HepG2 (cell line): Measurements from ENCODE around the gene IDUA. TPM values are rescaled to one million over a fixed set of nuclear protein-coding genes. Genes with fewer than 3 reads are reported as not detected.

Source experiments
- ARHGAP35 ChIP-seq: sonication (generic); formaldehyde crosslinking; IDR thresholded peaks from 2 replicates; pipeline ENCODE4 v1.9.0; 2022; ENCODE audit warnings: mild to moderate bottlenecking, inconsistent platforms, moderate library complexity, missing genetic modification reagents, borderline replicate concordance
- EEA1 ChIP-seq: sonication (generic); formaldehyde crosslinking; IDR thresholded peaks from 2 replicates; pipeline ENCODE4 v1.5.1; 2020; ENCODE audit warnings: mild to moderate bottlenecking, missing genetic modification reagents, borderline replicate concordance
- GATAD2A ChIP-seq: IDR thresholded peaks from 2 replicates; pipeline ENCODE4 v1.6.1; 2016
- HHEX ChIP-seq: IDR thresholded peaks from 2 replicates; pipeline ENCODE4 v1.6.1; 2016; ENCODE audit warnings: control low read depth
- HNRNPL ChIP-seq: fragments of 200-400 bp; formaldehyde crosslinking; IDR thresholded peaks from 2 replicates; pipeline ENCODE4 v1.6.1; 2017; ENCODE audit warnings: mild to moderate bottlenecking, low read depth, low read length
- MTF1 ChIP-seq: sonication (generic); formaldehyde crosslinking; IDR thresholded peaks from 2 replicates; pipeline ENCODE4 v1.5.0; 2020; ENCODE audit warnings: missing genetic modification reagents
- NPAS2 ChIP-seq: sonication (generic); formaldehyde crosslinking; IDR thresholded peaks from 2 replicates; pipeline ENCODE4 v1.8.0; 2022; ENCODE audit warnings: mild to moderate bottlenecking, missing genetic modification reagents, borderline replicate concordance
- RCOR2 ChIP-seq: IDR thresholded peaks from 2 replicates; pipeline ENCODE4 v1.6.1; 2016; ENCODE audit warnings: missing biosample characterization, missing genetic modification reagents
- SAP130 ChIP-seq: IDR thresholded peaks from 2 replicates; pipeline ENCODE4 v1.6.1; 2016; ENCODE audit warnings: low read depth
- STAG1 ChIP-seq: sonication (generic); formaldehyde crosslinking; IDR thresholded peaks from 2 replicates; pipeline ENCODE4 v1.4.0; 2020; ENCODE audit warnings: missing genetic modification reagents
- YY1 ChIP-seq: IDR thresholded peaks from 2 replicates; pipeline ENCODE4 v1.6.1; 2011; ENCODE audit warnings: low read length, low read depth, moderate library complexity, mild to moderate bottlenecking; ENCODE audit not compliant: insufficient read depth, insufficient replicate concordance
- polyA plus RNA-seq, 8 experiments: library from polyadenylated mRNA; depleted of rRNA in 3 of 8; stranded (reverse) in 7 of 8; unstranded in 1 of 8; fragments of >200 nt; fragmentation: Illumina TruSeq in 4 of 8; extraction: Trizol in 4 of 8; gene quantifications; 2 replicates each; pipeline versions ENCODE4 v1.2.1 to v1.2.3, GENCODE V29; 2011 to 2016; ENCODE audit warnings: low read depth in 4 of 8, missing spikeins in 1 of 8, mixed read lengths in 1 of 8; ENCODE audit not compliant: insufficient read depth in 1 of 8
- total RNA-seq, 5 experiments: library from RNA; depleted of rRNA; stranded (reverse); fragments of >200 nt; fragmentation: Illumina TruSeq; extraction: Trizol; gene quantifications; 2 replicates each; pipeline ENCODE4 v1.2.3, GENCODE V29; 2016; ENCODE audit warnings: low read depth in 1 of 5
- TF ChIP-seq, protein P1 (sequence below): sonication (generic); formaldehyde crosslinking; IDR thresholded peaks from 2 replicates; pipeline ENCODE4 v1.4.0; 2020; ENCODE audit warnings: missing genetic modification reagents
- TF ChIP-seq, protein P2 (sequence below), 2 experiments: sonication (generic) in 1 of 2; formaldehyde crosslinking in 1 of 2; IDR thresholded peaks; 2 replicates each; pipeline versions ENCODE4 v1.4.0 to v1.6.1; 2016 to 2020; ENCODE audit warnings: borderline replicate concordance in 1 of 2, low read depth in 1 of 2, mild to moderate bottlenecking in 1 of 2, missing genetic modification reagents in 1 of 2
- TF ChIP-seq, protein P3 (sequence below): sonication (generic); formaldehyde crosslinking; IDR thresholded peaks from 2 replicates; pipeline ENCODE4 v1.5.0; 2020; ENCODE audit warnings: mild to moderate bottlenecking, missing genetic modification reagents
- TF ChIP-seq, protein P4 (sequence below): sonication (generic); formaldehyde crosslinking; conservative IDR thresholded peaks from 2 replicates; pipeline ENCODE4 v1.8.0; 2022; ENCODE audit warnings: missing genetic modification reagents
- TF ChIP-seq, protein P5 (sequence below): sonication (generic); formaldehyde crosslinking; IDR thresholded peaks from 2 replicates; pipeline ENCODE4 v1.5.0; 2020; ENCODE audit warnings: mild to moderate bottlenecking, missing genetic modification reagents, moderate library complexity

The IDUA gene
- total and polyA plus RNA-seq, 2 of the 13 experiments (the other 11 are each of a cell fraction or from before 2014, with no cell fraction given), result 0.77 to 1.0 TPM

DNA sequence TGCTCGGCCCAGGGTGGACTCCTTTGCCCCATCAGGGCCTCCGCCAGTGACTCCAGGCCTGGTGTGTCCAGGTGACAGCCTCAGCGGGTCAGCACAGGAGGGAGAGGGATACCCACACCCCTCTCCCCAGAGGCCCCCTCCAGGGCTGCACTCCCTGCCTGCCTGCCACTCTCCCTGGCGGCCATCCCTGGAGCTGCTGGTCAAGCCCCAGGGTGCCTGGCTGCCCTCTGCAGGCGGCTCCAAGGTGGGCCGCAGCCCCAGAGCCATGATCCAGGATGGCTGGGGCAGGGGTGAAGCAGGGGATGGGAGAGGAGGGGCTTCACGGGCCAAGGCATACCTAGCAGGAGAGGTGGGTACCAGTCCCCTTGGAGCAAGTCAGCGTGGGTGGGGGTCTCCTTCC, 28.3 kb downstream of the IDUA start (continued):
- TF ChIP-seq, protein P1, sequence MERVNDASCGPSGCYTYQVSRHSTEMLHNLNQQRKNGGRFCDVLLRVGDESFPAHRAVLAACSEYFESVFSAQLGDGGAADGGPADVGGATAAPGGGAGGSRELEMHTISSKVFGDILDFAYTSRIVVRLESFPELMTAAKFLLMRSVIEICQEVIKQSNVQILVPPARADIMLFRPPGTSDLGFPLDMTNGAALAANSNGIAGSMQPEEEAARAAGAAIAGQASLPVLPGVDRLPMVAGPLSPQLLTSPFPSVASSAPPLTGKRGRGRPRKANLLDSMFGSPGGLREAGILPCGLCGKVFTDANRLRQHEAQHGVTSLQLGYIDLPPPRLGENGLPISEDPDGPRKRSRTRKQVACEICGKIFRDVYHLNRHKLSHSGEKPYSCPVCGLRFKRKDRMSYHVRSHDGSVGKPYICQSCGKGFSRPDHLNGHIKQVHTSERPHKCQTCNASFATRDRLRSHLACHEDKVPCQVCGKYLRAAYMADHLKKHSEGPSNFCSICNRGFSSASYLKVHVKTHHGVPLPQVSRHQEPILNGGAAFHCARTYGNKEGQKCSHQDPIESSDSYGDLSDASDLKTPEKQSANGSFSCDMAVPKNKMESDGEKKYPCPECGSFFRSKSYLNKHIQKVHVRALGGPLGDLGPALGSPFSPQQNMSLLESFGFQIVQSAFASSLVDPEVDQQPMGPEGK, result 0 out of 2 replicates have a peak, but pooled peaks have one; percentile 42
- TF ChIP-seq STAG1 (CRISPR knock-in tag) (peak; percentile 62), RCOR2 (CRISPR knock-in tag) (no peak), MTF1 (CRISPR knock-in tag) (no peak), EEA1 (no peak), HHEX (CRISPR knock-in tag) (no peak), YY1 (peak; percentile 51), SAP130 (peak; percentile 29; the same call in 1 of the 2 replicates), ARHGAP35 (CRISPR knock-in tag) (no peak), HNRNPL (peak; percentile 69; the same call in 1 of the 2 replicates), GATAD2A (CRISPR knock-in tag) (0 out of 2 replicates have a peak, but pooled peaks have one; percentile 12), NPAS2 (CRISPR knock-in tag) (no peak)
- TF ChIP-seq, protein P2, sequence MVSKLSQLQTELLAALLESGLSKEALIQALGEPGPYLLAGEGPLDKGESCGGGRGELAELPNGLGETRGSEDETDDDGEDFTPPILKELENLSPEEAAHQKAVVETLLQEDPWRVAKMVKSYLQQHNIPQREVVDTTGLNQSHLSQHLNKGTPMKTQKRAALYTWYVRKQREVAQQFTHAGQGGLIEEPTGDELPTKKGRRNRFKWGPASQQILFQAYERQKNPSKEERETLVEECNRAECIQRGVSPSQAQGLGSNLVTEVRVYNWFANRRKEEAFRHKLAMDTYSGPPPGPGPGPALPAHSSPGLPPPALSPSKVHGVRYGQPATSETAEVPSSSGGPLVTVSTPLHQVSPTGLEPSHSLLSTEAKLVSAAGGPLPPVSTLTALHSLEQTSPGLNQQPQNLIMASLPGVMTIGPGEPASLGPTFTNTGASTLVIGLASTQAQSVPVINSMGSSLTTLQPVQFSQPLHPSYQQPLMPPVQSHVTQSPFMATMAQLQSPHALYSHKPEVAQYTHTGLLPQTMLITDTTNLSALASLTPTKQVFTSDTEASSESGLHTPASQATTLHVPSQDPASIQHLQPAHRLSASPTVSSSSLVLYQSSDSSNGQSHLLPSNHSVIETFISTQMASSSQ (IDR thresholded peaks at IDR 0.05; ENCODE audit: low read depth), result no peak
- TF ChIP-seq, protein P2 (CRISPR knock-in tag; IDR thresholded peaks at IDR 0.05; ENCODE audit: borderline replicate concordance), result no peak
- TF ChIP-seq, protein P3, sequence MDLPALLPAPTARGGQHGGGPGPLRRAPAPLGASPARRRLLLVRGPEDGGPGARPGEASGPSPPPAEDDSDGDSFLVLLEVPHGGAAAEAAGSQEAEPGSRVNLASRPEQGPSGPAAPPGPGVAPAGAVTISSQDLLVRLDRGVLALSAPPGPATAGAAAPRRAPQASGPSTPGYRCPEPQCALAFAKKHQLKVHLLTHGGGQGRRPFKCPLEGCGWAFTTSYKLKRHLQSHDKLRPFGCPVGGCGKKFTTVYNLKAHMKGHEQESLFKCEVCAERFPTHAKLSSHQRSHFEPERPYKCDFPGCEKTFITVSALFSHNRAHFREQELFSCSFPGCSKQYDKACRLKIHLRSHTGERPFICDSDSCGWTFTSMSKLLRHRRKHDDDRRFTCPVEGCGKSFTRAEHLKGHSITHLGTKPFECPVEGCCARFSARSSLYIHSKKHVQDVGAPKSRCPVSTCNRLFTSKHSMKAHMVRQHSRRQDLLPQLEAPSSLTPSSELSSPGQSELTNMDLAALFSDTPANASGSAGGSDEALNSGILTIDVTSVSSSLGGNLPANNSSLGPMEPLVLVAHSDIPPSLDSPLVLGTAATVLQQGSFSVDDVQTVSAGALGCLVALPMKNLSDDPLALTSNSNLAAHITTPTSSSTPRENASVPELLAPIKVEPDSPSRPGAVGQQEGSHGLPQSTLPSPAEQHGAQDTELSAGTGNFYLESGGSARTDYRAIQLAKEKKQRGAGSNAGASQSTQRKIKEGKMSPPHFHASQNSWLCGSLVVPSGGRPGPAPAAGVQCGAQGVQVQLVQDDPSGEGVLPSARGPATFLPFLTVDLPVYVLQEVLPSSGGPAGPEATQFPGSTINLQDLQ (CRISPR knock-in tag), result no peak
- TF ChIP-seq, protein P4, sequence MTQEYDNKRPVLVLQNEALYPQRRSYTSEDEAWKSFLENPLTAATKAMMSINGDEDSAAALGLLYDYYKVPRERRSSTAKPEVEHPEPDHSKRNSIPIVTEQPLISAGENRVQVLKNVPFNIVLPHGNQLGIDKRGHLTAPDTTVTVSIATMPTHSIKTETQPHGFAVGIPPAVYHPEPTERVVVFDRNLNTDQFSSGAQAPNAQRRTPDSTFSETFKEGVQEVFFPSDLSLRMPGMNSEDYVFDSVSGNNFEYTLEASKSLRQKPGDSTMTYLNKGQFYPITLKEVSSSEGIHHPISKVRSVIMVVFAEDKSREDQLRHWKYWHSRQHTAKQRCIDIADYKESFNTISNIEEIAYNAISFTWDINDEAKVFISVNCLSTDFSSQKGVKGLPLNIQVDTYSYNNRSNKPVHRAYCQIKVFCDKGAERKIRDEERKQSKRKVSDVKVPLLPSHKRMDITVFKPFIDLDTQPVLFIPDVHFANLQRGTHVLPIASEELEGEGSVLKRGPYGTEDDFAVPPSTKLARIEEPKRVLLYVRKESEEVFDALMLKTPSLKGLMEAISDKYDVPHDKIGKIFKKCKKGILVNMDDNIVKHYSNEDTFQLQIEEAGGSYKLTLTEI, result no peak
- TF ChIP-seq, protein P5, sequence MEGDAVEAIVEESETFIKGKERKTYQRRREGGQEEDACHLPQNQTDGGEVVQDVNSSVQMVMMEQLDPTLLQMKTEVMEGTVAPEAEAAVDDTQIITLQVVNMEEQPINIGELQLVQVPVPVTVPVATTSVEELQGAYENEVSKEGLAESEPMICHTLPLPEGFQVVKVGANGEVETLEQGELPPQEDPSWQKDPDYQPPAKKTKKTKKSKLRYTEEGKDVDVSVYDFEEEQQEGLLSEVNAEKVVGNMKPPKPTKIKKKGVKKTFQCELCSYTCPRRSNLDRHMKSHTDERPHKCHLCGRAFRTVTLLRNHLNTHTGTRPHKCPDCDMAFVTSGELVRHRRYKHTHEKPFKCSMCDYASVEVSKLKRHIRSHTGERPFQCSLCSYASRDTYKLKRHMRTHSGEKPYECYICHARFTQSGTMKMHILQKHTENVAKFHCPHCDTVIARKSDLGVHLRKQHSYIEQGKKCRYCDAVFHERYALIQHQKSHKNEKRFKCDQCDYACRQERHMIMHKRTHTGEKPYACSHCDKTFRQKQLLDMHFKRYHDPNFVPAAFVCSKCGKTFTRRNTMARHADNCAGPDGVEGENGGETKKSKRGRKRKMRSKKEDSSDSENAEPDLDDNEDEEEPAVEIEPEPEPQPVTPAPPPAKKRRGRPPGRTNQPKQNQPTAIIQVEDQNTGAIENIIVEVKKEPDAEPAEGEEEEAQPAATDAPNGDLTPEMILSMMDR (CRISPR knock-in tag), result peak; percentile 71
